Measurements from ENCODE around the gene STK4.

The STK4 gene

DNA sequence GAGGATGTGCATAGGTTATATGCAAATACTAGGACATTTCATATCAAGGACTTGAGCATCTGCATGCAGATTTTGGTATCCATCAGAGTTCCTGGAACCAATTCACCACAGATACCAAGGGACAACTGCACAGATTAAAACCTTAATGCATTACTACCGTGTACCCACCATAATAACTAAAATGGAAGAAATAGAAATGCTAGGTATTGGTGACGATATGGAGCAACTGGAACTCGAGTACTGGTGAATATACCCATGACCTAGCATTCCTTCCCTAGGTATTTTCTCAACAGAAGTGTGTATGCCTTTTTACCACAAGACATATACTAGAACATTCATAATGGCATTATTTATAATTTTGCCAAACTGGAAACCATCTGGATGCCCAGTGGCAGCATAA is 116.2 kb downstream of the STK4 start:
- in situ Hi-C loops (cut with HindIII; ENCODE audit: low sequenced_read_pairs), result no loop called here

DNA sequence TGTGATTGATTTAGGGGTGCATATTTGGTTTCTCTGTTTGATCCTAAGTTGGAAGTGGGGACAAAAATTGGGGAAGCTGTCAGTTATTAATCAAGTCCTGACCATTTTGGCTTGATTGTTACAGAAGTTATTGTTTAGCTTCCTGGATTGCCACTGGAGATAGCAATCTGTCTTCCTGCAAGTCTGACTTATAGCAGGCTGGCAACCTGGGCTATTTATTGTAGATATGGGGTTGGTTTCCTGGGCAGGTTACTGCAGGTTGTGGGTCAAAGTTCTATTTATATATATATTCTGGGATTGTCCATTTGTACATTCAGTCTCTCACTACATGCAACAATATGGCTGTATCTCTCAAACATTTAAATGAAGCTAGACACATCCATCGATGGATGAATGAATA is 116.8 kb downstream of the STK4 start:
- in situ Hi-C loops (cut with HindIII; ENCODE audit: low sequenced_read_pairs), result no loop called here

DNA sequence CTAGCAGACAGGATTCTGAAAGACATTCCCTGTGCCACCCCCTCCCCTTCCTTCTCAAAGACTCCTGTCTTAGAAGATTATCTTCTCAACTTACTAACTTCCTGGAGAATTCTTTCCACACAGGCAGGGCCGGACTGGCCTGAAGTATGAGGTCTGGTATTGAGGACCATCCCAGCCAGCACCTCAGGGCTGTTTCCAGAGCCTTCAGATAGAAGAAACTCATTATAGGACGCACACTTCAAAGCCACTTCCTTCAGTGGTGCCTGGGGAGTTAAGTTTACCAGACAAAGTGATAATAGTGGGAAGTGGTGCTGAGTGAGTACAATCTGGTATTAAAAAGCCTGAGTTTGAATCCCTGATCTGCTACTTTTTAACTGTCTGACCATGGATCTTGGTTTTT is 119.0 kb downstream of the STK4 start:
- in situ Hi-C loops (cut with HindIII; ENCODE audit: low sequenced_read_pairs), result no loop called here

DNA sequence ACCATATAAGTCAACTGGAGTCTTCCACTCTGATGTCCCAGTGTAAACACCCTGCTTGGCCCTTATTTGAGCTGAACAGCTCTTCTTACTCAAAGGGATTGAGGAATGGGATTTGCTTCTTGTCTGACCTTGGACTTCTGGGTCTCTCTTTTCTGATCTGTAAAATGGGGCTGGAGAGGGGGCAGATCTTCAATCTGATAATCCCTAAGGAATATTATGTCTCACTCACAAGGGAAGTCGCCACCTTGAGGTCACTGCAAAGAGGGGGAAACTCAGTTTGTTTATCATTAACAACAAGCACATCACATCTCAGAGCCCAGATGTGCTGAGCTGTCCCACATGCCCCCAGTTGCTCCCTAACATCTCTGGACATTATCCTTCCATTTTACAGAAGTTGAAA is 119.6 kb downstream of the STK4 start:
- in situ Hi-C loops (cut with HindIII; ENCODE audit: low sequenced_read_pairs), result no loop called here

DNA sequence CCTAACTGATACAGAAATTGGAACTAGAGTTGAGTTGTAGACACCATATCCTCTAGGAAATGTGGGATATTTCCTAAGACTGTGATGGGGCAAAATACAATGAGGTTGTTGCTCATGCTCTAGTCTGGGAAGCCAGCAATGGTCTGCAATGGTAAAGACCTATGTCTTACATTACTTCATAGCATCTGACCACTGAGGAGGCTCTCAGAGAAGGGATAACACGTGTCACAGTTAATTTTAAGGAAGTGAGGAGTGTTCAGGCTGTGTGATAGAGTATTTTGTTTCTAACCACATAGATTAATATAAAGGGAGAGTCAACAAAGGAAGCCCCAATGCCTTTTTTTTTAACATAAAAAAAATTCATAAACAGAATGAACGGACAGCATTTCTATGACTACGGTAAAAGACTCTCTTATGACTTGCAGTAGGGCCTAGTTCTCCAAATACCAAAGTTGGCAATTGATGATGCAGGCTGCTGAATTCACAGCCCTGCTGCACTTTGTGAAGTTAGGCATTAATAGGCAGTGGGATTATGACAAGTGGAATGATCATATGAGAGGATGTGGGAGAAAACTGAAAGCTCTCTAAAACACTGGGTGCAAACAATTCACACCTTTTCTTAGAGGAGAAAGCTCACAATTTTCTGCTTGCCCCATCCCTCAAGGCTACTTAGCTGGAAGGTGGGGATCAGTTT is 120.9 kb downstream of the STK4 start:
- in situ Hi-C loops (cut with HindIII; ENCODE audit: low sequenced_read_pairs), result no loop called here

DNA sequence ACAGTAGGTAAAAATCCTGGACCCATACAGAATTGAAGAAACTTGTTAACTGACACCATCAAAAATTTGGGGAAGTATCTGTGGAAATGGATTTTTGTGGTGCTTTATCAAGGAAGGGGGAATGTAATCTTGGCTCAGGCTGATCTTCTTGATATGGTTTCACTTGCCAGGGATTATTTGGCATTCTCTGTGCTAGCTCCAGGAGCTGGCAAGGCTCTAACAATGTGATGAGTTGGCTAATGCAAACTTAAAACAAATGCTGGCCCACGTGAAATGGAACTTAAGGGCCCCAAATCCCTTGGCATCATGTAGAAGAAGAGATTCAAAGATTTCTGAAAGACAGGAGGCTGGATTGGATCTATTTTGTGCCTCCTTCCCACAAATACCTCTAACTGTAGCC is 121.5 kb downstream of the STK4 start:
- in situ Hi-C loops (cut with HindIII; ENCODE audit: low sequenced_read_pairs), result no loop called here

DNA sequence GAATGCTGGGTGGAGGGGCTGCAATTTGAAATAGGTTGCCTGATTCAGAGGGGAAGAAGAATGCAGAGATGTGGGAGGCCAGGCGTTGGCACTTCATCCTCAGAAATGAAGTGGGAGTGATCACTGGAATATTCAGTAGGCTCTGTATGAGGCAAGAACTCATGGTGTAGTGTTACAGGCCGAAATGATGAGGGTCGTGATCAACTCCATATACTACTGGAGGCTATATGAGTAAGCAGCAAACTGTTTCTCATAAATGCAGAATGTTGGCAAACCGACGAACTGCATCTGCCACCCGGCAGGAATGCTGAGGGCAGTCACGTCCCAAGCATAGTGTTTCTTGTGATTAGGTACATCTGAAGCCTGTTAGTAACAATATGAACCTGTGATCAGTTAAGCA is 121.9 kb downstream of the STK4 start:
- in situ Hi-C loops (cut with HindIII; ENCODE audit: low sequenced_read_pairs), result no loop called here

DNA sequence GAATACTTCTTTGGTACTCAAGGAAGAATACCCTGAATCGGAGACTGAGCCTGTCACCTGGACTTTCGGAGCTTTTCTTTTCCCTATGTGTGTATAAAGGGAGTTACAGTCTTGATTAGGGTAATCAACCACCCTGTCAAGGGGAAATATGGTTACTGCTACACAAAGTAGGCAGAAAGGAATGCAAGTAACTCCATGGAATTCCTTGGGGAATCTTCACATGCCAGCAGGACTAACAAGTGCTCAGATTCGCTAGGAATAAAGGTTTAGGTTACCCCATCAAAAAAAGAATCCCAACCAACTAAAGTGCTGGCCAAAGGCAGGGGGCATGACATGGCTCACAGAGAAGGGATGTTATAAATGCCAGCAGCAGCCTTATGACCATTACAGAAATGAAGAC is 124.2 kb downstream of the STK4 start:
- in situ Hi-C loops (cut with HindIII; ENCODE audit: low sequenced_read_pairs), result no loop called here

DNA sequence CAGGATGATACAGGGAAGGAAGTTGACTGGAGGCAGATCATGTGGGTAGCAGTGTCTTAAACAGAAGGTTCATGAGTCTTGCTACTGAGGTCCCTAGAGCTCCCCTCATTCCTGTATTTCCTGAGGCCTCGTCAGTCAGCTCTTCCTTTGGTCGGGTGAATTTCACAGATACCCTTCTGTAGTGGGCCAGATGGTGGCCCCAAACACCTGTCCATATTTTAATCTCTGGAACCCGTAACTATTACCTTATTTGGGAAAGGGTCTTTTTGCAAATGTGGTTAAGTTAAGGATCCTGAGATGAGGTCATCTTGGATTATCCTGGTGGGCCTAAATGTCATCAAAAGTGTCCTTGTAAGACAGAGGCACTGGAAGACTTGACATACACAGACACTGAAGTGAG is 125.1 kb downstream of the STK4 start:
- in situ Hi-C loops (cut with HindIII; ENCODE audit: low sequenced_read_pairs), result no loop called here

DNA sequence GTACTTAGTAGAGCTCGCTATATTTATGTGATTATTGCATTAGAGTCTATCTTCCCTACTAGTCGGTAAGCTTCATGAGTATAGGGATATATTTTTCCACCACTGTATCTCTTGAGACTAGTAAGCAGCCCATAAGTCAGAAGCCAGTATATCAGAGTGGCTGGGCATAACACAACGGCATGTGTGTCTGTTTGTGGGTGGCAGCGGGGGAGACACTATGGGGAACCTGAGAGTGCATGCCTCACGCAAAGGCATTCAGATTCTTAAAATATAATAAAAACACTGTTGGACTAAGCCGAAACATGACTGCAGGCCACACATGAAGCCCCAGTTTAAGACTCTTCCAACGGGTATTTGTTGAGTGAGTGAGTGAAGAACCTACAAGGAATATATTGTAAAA is 126.6 kb downstream of the STK4 start:
- in situ Hi-C loops (cut with HindIII; ENCODE audit: low sequenced_read_pairs), result no loop called here

DNA sequence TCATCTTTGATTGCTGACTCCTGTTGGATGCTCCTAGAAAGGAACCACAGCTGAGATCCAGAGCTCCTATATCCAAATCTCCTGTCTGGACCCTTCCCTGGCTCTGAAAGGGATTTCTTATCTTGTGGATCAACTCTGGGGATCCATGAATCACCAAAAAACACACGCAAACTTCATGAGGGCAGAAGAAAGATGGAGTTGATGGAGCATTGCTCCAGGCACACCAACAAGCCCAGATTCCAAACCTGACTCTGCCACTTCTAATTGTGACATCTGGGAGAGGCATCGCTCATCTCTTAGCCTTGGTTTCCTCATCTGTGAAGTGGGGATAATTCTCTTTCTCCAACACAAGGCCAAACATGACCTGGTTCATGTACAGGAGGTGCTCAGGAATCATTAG is 127.9 kb downstream of the STK4 start:
- in situ Hi-C loops (cut with HindIII; ENCODE audit: low sequenced_read_pairs), result no loop called here

DNA sequence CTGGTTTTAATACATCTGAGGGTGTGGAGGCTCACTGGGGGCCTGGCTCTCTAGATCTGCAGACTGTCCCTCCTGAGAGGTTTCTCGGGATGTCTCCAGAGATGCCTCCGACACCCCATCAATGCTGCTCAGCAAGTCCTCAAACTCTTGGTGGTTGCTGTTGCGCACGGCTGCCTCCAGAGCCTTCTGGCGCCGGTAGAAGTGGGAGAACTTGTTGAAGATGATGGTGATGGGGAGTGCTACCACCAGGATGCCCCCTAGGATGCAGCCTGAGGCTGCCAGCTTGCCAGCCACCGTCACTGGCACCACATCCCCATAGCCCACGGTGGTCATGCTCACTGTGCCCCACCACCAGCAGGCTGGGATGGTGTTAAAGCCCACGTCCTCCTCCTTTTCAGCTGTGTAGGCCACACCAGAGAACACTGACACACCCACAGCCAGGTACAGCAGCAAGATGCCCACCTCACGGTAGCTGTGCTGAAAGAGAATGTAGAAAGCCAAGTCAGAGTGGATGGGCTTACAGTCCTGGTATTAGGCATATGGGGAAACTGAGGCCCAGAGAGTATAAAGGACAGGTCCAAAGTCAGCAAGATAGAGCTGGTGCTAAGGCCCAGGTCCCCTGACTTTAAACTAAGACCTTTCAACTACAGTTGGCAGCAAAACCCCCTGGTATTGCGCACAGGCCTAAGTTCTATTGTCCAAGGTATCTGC is 128.7 kb downstream of the STK4 start:
- in situ Hi-C loops (cut with HindIII; ENCODE audit: low sequenced_read_pairs), result no loop called here

DNA sequence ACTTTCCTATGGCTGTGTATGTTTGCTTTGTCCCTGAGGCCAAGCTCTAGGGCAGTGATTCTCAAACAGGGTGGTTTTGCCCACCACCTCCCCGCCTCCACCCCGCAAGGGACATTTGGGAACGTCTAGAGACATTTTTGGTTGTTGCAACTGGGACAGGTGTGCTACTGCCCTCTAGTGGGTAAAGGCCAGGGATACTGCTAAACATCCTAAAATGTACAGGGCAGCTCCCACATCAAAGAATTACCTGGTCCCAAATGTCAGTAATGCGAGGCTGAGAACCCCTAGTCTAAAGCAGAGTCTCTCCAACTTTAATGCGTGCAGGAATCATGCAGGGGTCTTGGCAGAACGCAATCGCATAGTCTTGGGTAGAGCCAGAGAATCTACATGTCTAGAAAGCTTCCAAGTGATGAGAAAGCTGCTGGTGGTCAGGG is 129.5 kb downstream of the STK4 start:
- in situ Hi-C loops (cut with HindIII; ENCODE audit: low sequenced_read_pairs), result no loop called here

DNA sequence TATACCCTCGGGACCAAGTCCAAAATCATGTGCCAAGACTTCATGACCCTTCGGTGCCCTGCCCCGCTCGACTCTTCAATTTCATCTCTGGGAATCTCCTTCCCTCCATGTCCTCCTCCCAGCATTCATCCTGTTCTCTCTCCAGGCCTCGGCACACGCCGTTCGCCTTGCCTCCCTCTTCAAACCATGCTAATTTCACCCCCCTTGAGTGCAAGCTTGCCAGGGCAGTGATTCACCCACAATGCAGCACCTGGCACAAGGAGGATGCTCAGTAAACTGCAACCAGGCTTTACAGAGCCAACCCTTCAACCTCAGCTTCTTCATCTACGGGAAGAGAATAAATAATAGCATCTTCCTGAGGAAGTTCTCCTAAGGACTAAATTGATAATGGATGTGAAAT is 130.5 kb downstream of the STK4 start:
- in situ Hi-C loops (cut with HindIII; ENCODE audit: low sequenced_read_pairs), result no loop called here

DNA sequence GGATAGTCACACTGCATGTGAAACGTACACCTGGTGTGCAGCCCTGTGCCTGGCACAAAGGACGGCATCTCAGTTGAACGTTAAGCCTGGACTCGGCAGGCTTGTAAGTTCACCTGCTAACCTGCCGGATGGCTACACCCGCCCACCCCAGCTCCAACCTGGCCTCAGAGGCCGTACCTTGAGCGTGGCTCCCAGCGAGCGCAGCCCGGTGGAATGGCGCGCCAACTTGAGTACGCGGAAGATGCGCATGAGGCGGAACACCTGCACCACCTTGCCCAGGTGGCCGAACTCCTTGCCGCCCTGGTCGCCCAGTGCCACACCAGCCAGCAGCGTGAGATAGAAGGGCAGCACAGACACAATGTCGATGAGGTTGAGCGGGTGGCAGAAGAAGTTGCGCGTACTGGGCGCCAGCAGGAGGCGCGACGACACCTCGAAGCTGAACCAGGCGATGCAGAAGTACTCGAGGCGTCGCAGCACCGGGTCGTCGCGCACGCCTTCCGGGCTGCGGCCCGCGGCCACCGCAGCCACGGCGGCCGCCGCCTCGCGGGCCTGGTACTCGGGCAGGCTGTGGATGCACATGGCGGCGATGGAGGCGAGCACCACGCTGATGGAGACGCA is 131.3 kb downstream of the STK4 start:
- in situ Hi-C loops (cut with HindIII; ENCODE audit: low sequenced_read_pairs), result no loop called here

DNA sequence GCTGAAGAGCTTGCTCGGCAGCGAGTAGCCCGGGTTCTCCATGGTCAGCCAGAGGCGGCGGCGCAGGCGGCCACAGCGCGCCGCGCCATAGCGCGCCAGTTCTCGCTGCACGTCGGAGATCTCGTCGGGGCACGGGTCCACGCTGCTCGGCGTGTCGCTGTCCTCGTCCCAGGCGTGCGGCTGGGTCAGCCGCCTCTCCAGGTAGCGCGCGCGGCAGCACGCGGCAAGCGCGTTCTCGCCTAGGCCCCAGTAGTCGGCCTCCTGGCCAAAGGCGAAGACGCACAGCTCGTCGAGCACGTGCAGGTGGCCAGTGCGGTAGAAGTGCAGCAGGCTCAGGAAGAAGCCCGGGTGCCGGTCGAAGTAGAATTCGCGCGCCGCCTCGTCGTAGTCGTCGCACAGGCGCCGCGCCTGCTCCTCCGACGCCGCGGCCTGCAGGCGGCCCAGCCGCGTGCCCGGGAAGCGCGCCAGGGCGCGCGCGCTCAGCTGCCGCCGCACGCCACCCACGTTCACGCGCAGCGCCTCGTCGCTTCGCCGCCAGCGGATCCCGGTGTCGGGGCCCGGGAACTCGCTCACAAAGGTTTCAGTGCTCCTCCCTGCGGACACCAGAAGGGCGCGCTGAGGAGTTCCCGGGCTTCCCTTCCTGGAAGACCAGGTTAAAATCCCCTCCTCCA is 131.9 kb downstream of the STK4 start:
- in situ Hi-C loops (cut with HindIII; ENCODE audit: low sequenced_read_pairs), result no loop called here

DNA sequence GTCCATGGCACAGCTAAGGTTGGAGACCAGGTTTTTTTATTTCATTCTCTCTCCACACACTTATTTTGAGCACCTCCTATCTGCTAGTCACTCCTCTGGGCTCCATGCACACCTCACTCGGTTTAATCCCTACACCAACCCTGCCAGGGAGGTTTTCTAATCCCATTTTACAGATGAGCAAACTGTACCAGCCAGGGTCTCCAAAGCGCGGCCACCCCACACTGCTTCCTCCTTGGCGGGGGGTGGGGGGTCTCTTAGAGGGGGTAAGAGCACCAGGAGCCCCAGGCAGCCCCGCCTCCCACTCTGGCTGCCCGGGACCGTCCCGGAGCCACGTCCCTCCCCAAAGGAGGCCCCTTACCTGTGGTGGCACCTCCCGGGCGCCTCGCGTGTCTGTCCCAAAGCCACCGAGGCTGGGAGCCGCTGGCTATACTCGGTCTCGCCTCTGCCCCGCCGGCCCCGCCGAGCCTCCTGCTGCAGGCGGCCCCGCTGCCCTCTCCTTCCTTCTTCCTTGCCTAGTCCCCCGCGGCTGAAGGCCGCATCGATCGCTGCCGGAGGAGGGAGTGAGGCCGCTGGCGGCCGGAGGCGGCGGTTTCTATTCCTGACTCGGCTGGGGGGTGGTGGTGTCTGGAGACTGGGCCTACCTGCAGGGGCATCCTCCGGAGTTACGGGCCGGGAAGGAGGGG is 134.4 kb downstream of the STK4 start, which contains the start of gene KCNS1:
Gene KCNS1, minus strand, starts transcription at position 565 of the 683 bp plus-strand sequence. CDS start 1,891 bp downstream, outside the sequence.
- in situ Hi-C loops (cut with HindIII; ENCODE audit: low sequenced_read_pairs), result loop anchor here (5.0 kb wide), 1 partner anchor 207 kb away; the partner anchor contains the start of genes MATN4 and RBPJL

DNA sequence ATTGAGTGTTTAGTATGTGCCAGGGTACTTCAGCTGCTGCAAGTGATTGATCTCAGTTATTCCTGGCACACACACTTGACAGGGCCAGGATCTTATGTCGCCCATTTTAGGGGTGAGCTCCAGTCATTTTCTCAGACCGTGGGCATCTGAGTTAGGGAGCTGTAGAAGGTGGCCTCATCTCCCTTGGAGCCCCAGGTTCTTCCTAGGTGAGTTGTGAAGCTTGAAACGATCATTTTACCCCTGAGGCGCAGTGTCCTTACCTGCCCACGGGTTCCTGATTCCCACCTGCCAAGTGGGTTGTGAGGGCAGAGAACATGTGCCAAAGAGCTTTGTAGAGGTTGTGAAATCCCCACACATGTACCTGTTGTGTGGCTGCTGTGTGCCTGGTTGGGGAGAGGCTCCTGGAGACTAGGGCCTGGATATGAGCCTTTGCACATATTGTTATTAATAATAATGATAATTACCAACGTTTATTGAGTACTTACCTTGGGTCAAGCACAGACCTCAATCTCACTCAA is 135.1 kb downstream of the STK4 start:
- in situ Hi-C loops (cut with HindIII; ENCODE audit: low sequenced_read_pairs), result loop anchor here (5.0 kb wide), 1 partner anchor 206 kb away; the partner anchor contains the start of genes MATN4 and RBPJL

DNA sequence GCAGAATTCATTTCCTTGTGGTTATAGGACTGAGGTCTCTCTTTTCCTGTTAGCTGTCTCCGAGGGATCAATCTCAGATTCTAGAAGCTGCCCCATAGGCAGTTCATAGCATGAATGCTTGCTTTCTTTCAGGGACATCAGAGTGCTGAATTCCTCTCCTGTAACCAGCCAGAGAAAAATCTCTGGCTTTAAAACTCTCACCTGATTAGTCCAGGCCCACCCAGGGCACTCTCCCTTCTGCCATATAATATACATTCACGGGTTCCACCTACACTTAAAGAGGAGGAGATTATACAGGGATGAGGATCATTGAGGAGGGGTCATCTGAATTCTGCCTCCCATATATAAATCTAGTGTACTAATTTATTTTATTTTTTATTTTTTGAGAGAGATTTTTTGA is 136.8 kb downstream of the STK4 start:
- in situ Hi-C loops (cut with HindIII; ENCODE audit: low sequenced_read_pairs), result loop anchor here (5.0 kb wide), 1 partner anchor 204 kb away; the partner anchor contains the start of genes MATN4 and RBPJL

DNA sequence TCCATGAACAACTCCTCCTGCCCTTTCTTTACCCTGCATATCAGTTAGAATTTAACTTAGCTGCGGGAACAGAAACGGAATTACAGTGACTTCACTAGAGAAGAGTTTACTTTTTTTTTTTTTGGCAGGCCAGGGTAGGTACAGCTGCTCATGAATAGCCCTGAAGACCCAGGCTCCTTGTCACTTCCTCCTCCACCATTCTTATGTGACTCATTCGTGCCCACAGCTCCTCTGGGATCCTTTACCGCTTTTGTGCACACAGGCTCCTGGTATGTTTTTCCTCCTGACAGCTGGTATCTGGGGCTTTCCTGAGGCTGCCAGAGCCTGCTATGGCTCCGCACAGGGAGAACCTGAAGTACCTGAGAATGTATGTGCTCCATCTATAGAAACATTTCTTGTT is 138.5 kb downstream of the STK4 start:
- in situ Hi-C loops (cut with HindIII; ENCODE audit: low sequenced_read_pairs), result loop anchor here (5.0 kb wide), 1 partner anchor 203 kb away; the partner anchor contains the start of genes MATN4 and RBPJL

Measured in endothelial cell of hepatic sinusoid (primary cell).